Thymus (tissue), 11 donors: ENCODE data around the gene HSPA1A. TPM values are rescaled to one million over a fixed set of nuclear protein-coding genes. Genes with fewer than 3 reads are reported as not detected.
"Not testable (repeated sequence)": the region's sequence is repeated elsewhere in the genome, so short reads cannot be mapped to it uniquely, and the experiment has no call there.

Experiments
- DNase-seq, 9 donors: peaks; one replicate each; pipeline ENCODE4 v3.0.0-alpha.2; 2013; ENCODE audit warnings: low spot score in 9 of 9, low read depth in 6 of 9, missing footprints in 1 of 9
- H3K27ac ChIP-seq, 2 donors: one replicate each; pipeline ENCODE4 v1.5.1; 2013; ENCODE audit warnings: control low read depth in 1 of 2, low read depth in 1 of 2, low read length in 1 of 2, mild to moderate bottlenecking in 1 of 2, moderate library complexity in 1 of 2
- H3K27me3 ChIP-seq, 2 donors: one replicate each; pipeline ENCODE4 v1.5.1; 2013; ENCODE audit warnings: low read length in 1 of 2; ENCODE audit not compliant: control insufficient read depth in 2 of 2, insufficient read depth in 1 of 2
- H3K36me3 ChIP-seq, 2 donors: one replicate each; pipeline ENCODE4 v1.5.1; 2013; ENCODE audit warnings: low read length in 1 of 2, mild to moderate bottlenecking in 1 of 2, moderate library complexity in 1 of 2; ENCODE audit not compliant: control insufficient read depth in 2 of 2, insufficient read depth in 2 of 2
- H3K4me1 ChIP-seq, 2 donors: one replicate each; pipeline ENCODE4 v1.5.1; 2013; ENCODE audit warnings: low read length in 2 of 2; ENCODE audit not compliant: control insufficient read depth in 2 of 2, insufficient read depth in 2 of 2
- H3K4me3 ChIP-seq, 2 donors: one replicate each; pipeline ENCODE4 v1.5.1; 2013; ENCODE audit warnings: low read length in 2 of 2, control low read depth in 1 of 2, mild to moderate bottlenecking in 1 of 2
- H3K9me3 ChIP-seq, 2 donors: one replicate each; pipeline ENCODE4 v1.5.1; 2013; ENCODE audit warnings: low read length in 1 of 2, mild to moderate bottlenecking in 1 of 2; ENCODE audit not compliant: control insufficient read depth in 2 of 2, insufficient read depth in 1 of 2
- WGBS: extraction: QIAGEN DNeasy Blood & Tissue Kit; methylation state at CpG from one replicate; pipeline ENCODE4 v1.1.7; 2013; 5-methylcytosine and 5-hydroxymethylcytosine counted together
- polyA plus RNA-seq: library from polyadenylated mRNA; stranded (reverse); fragments of 200-250 nt; gene quantifications from one replicate; pipeline ENCODE4 v1.2.3, GENCODE V29; 2013
- total RNA-seq: library from RNA; stranded (reverse); fragments of 120-200 nt; gene quantifications from one replicate; pipeline ENCODE4 v1.2.4, GENCODE V29; 2013
- donor health status: healthy.

HSPA1A gene
- total and polyA plus RNA-seq, 2 donors, result 68.8 to 73.8 TPM

- H3K36me3 ChIP-seq, result peaks cover 8 to 20% of the 10 kb centered on the region in 2 donors
- DNase-seq, result peak in 3 of 9 donors; percentile 58 to 84 (median 67)
- H3K27ac ChIP-seq, result peak overlapping the region; percentile 88 to 96
- no peak overlapping the region for H3K4me3 ChIP-seq
- H3K9me3 ChIP-seq, result peaks cover 0 to under 1% of the 10 kb centered on the region in 2 donors
- H3K4me1 ChIP-seq, result peaks cover 16 to 38% of the 10 kb centered on the region in 2 donors
- 16% methylated on average over 5 of the region's 5 CpGs for WGBS
- no peaks in the 10 kb centered on the region for H3K27me3 ChIP-seq
Observed at GRCh38 chr6:31797588-31797987, 17.8 kb upstream of the HSPA1A start.

- peaks cover 16 to 24% of the 10 kb centered on the region in 2 donors for H3K36me3 ChIP-seq
- no peak for DNase-seq
- peaks cover 14 to 30% of the 10 kb centered on the region in 2 donors for H3K4me1 ChIP-seq
- 97% methylated on average over 12 of the region's 12 CpGs for WGBS
- H3K4me3 ChIP-seq, result no peak overlapping the region
- H3K27me3 ChIP-seq, result no peaks in the 10 kb centered on the region
- no peak overlapping the region for H3K27ac ChIP-seq
- H3K9me3 ChIP-seq, result no peaks in the 10 kb centered on the region
Observed at GRCh38 chr6:31799781-31800180, 15.6 kb upstream of the HSPA1A start.

- WGBS, result 98% methylated on average over 8 of the region's 8 CpGs
- DNase-seq, result not testable (repeated sequence)
Observed at GRCh38 chr6:31801031-31801927, 14.1 kb upstream of the HSPA1A start.

DNA sequence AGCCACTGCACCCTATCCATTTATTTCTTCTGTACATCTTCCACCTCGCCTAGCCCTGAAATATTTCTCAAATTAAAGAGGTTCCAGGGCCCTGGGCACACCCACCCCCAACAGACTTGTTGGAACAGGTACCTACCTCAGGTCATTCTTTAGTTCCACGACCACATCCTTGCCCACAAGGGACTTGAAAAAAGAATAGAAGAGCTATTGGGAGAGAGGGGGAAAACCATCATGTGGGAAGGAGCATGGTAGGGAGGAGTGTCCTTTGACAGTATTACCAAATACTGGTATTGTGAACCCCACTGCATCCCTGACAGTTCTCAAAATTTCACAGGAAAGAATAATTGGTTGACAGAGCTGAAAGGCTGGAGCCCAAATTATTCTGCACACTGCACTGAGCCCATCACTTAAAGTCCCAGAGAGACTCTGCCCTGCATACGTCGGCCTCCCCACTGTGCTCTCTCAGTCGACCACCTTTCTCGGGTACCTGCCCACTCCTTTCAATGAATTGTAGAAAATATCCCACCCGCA is 9.3 kb upstream of the HSPA1A start:
- H3K9me3 ChIP-seq, result no peaks in the 10 kb centered on the region
- WGBS, result 16% methylated on average over 7 of the region's 7 CpGs
- no peak for DNase-seq
- peaks cover 15 to 24% of the 10 kb centered on the region in 2 donors for H3K36me3 ChIP-seq
- peak overlapping the region; percentile 65 to 70 for H3K4me3 ChIP-seq
- H3K4me1 ChIP-seq, result peaks cover 6 to 17% of the 10 kb centered on the region in 2 donors
- H3K27me3 ChIP-seq, result no peaks in the 10 kb centered on the region
- H3K27ac ChIP-seq, result peak overlapping the region; percentile 85 to 91

More at GRCh38 chr6:31801031-31801927, 14.1 kb upstream of the HSPA1A start:
- not testable (repeated sequence) for H3K27ac ChIP-seq, H3K4me3 ChIP-seq, H3K9me3 ChIP-seq, H3K27me3 ChIP-seq
- Histone ChIP-seq H3K36me3 (peaks cover 16 to 24% of the 10 kb centered on the region in 2 donors), H3K4me1 (peaks cover 13 to 31% of the 10 kb centered on the region in 2 donors)

GRCh38 chr6:31806470-31807272 is 8.7 kb upstream of the HSPA1A start, which contains the start of gene LSM2:
LSM2 (minus strand) TSS chr6:31806966; CDS start chr6:31806757, 209 bp downstream.
- Histone ChIP-seq H3K27ac (peak within 1 kb of the TSS; percentile 85 to 91), H3K4me3 (peak within 1 kb of the TSS; percentile 65 to 70), H3K4me1 (peaks cover 6 to 17% of the 10 kb centered on the region in 2 donors), H3K36me3 (peaks cover 9 to 22% of the 10 kb centered on the region in 2 donors), H3K9me3 (no peaks in the 10 kb centered on the region), H3K27me3 (no peaks in the 10 kb centered on the region)
- peak in 8 of 9 donors; percentile 88 to 98 (median 95) for DNase-seq
- WGBS, result under 1% methylated on average over 51 of the region's 51 CpGs

DNA sequence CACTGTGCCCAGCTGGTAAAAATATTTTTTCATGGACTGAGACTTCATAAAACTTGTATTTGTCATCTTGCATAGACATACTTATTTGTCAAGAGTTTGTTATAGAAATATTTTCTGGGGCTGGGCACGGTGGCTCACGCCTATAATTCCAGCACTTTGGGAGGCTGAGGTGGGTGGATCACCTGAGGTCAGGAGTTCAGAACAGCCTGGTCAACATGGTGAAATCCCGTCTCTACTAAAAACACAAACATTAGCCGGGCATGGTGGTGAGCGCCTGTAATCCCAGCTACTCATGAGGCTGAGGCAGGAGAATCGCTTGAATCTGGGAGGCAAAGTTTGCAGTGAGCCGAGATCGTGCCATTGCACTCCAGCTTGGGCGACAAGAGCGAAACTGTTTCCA is 6.7 kb upstream of the HSPA1A start:
- H3K4me1 ChIP-seq, result peaks cover 9 to 20% of the 10 kb centered on the region in 2 donors

DNA sequence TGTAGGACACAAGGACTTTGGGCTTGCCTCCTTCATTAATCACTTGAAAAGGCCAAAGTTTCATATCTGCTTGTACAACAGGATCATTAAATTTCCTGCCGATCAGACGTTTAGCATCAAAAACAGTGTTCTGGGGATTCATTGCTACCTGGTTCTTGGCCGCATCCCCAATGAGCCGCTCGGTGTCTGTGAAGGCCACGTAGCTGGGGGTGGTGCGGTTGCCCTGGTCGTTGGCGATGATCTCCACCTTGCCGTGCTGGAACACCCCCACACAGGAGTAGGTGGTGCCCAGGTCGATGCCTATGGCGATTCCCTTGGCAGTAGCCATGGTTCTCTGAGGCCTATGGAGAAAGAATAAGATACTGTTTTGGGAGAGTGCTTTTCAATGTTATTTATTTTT is 3.7 kb upstream of the HSPA1A start:
- DNase-seq, result no peak
- Histone ChIP-seq H3K27ac (no peak overlapping the region), H3K27me3 (peaks cover 0 to 26% of the 10 kb centered on the region in 2 donors), H3K36me3 (peaks cover 0 to 8% of the 10 kb centered on the region in 2 donors), H3K9me3 (peaks cover 0 to 4% of the 10 kb centered on the region in 2 donors), H3K4me3 (no peak overlapping the region), H3K4me1 (peaks cover 6 to 28% of the 10 kb centered on the region in 2 donors)
- WGBS, result 97% methylated on average over 12 of the region's 12 CpGs

More for the DNA sequence above, 6.7 kb upstream of the HSPA1A start:
- not testable (repeated sequence) for H3K36me3 ChIP-seq, H3K4me3 ChIP-seq, H3K9me3 ChIP-seq, H3K27ac ChIP-seq, DNase-seq, H3K27me3 ChIP-seq
- 97% methylated on average over 10 of the region's 10 CpGs for WGBS

- no peak for DNase-seq
- H3K27me3 ChIP-seq, result peaks cover 0 to 26% of the 10 kb centered on the region in 2 donors
- 97% methylated on average over 7 of the region's 7 CpGs for WGBS
- peaks cover 0 to 8% of the 10 kb centered on the region in 2 donors for H3K36me3 ChIP-seq
- H3K27ac ChIP-seq, result peak overlapping the region in 1 of 2 donors; percentile 70
- no peak overlapping the region for H3K4me3 ChIP-seq
- H3K9me3 ChIP-seq, result peaks cover 0 to 4% of the 10 kb centered on the region in 2 donors
- peaks cover 6 to 31% of the 10 kb centered on the region in 2 donors for H3K4me1 ChIP-seq
Observed at GRCh38 chr6:31813465-31813849, 1.9 kb upstream of the HSPA1A start.
